T47D (cell line): ENCODE measurements around the gene JMJD1C.
A peak's percentile ranks its signal among the peaks of the same experiment; 100 is the strongest.

Experiments used
- DNase-seq, 2 experiments: peaks; one replicate each; pipeline versions ENCODE4 v3.0.0 to v3.0.0-alpha.2; 2011 to 2012; ENCODE audit warnings: low read depth in 1 of 2, low spot score in 1 of 2
- JUND ChIP-seq: IDR thresholded peaks from 2 replicates; pipeline ENCODE4 v1.6.1; 2012; ENCODE audit warnings: low read depth
- in situ Hi-C: cut with HindIII; loops from 2 replicates; pipeline ENCODE4 v1.10.0; 2016; ENCODE audit warnings: low sequenced_read_pairs, low pct_unique_long_range_greater_than_20kb

JMJD1C gene

DNA sequence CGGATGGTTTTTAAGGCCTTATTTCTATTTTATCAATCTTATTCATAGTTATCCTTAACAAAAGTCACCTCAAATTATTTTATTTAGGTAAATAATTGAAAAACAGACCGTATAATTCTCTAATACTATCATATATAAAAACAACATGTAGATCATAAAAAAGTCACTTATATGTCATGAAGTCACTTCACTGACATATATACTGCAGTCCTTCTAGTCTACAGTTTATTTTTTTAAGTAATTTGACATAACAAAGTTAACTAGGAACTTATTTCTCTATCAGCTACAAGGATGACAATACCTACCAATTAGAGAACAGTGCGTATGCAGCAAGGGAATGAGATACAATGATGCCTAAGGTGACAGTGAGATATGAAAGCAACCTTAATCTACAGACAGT is 26.2 kb downstream of the JMJD1C start:
- TF ChIP-seq JUND: no peak
- in situ Hi-C loops: no loop called here
- no peak for DNase-seq

- TF ChIP-seq JUND: no peak
- in situ Hi-C loops: no loop called here
Measured at GRCh38 chr10:63438506-63439498, 27.0 kb downstream of the JMJD1C start.

GRCh38 chr10:63437116-63437949 is 28.4 kb downstream of the JMJD1C start:
- TF ChIP-seq JUND: no peak
- in situ Hi-C loops: no loop called here
- DNase-seq: no peak

More at GRCh38 chr10:63438506-63439498, 27.0 kb downstream of the JMJD1C start:
- DNase-seq: no peak

GRCh38 chr10:63436225-63436624 is 29.6 kb downstream of the JMJD1C start:
- in situ Hi-C loops: no loop called here

DNA sequence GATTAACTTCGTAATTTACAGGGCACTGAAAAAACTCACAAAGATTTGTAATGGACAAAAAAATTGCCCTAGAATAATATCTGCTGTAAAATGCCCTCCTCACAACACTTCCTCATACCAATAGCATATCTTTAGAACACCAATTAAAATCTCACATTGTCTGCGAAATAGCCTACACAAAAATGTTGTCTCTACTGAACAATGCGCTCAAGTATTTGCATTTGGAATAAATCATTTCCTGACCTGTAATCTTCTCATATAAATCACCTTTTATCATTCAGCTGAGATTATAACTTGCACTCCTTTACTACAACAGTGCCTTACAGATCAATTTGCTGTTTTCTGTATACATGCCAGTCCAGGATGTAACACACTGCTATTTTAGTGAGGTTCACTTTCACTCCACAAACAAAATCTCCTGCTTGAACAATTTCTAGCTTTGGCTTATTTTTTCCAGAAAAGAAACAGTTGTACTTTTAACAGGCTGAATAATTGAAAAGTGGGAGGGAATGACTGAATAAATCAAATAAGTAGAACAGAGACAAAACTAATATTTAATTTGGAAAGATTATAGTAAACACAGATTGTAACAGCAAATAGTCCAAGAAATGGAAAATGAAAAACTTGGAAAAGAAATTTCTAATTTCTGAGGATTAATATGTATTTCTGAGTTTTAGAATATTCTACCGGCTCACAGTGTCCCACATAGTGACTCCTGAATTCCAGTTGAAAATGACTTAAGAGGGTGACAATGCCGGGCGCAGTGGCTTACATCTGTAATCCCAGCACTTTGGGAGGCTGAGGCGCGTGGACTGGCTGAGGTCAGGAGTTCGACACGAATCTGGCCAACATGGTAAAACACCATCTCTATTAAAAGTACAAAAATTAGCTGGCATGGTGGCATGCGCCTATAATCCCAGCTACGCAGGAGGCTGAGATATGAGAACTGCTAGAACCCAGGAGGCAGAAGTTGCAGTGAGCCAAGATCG is 30.6 kb downstream of the JMJD1C start:
- in situ Hi-C loops: no loop called here
- TF ChIP-seq JUND: no peak
- no peak for DNase-seq

More at GRCh38 chr10:63436225-63436624, 29.6 kb downstream of the JMJD1C start:
- no peak for TF ChIP-seq JUND
- no peak for DNase-seq

DNA sequence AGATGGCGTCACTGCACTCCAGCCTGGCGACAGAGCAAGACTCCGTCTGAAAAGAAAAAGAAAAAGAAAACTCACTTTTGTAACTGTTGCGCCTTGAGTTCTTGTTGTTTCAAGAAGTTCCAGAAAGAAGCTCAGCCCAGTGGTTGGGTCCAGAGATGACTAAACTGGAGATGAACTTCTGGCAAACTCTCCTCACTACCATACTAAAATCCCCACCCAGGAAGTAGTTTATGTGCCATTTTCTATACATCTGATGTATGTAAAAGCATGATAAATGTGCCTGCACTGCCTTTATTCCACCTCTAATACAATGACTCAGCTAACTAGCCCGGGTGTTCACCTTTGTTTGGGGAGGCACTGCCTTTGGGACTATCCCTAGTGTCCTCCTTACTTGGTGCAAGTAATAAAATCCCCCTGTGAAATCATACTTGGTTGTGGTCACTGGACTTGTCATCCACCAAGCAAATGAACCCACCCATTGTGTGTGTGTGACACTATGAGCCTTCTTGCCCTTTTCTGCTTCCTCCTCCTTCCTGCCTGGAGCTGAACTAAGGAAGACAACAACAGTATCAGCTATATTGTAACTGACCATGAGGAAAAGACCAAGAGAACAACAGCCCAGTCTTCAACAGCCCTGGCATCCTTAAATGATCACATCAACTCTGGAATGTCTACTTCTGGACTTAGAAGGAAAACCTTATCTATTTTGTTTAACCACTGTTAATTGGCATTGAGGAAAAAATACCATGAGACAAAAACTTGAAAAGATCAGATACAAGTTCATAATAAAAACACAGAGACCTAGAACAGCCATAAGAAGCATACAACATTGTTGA is 33.6 kb downstream of the JMJD1C start:
- no peak for TF ChIP-seq JUND
- in situ Hi-C loops: no loop called here
- no peak for DNase-seq

- no peak for TF ChIP-seq JUND
- DNase-seq: no peak
- in situ Hi-C loops: no loop called here
Measured at GRCh38 chr10:63430999-63431356, 34.8 kb downstream of the JMJD1C start.

DNA sequence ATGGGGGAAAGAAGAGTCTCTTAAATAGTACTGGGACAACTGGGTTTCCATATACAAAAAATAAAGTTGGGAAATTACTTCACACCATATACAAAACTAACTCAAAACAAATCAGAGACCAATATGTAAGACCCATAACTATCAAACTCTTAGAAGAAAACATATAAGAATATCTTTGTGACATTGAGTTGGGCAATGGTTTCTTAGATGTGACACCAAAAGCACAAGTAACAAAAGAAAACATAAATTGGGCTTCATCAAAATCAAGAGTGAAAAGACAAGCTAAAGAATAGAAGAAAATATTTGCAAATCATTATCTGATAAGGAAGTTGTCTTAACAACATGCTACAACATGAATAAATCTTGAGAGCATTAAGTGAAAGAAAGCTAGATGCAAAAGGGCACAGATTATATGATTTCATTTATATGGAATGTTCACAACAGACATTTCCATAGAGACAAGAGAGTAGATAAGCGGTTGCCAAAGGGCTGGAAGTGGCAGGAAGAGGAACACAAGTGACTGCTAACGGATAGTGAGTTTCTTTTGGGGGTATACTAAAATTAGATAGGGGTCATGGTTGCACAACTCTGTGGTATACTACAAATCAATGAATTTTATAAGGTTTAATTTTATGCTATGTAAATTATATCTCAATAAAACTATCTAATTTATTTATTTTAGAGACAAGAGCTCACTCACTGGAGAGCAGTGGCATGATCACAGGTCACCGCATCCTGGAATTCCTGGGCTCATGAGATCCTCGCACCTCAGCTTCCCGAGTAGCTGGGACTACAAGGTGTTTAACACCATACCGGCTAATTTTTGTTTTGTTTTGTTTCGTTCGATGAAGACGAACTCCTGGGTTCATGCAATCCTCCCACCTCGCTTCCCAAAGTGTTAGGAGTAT is 35.4 kb downstream of the JMJD1C start:
- in situ Hi-C loops: no loop called here
- DNase-seq: peak in 1 of 2 experiments; percentile 22
- TF ChIP-seq JUND: no peak

DNA sequence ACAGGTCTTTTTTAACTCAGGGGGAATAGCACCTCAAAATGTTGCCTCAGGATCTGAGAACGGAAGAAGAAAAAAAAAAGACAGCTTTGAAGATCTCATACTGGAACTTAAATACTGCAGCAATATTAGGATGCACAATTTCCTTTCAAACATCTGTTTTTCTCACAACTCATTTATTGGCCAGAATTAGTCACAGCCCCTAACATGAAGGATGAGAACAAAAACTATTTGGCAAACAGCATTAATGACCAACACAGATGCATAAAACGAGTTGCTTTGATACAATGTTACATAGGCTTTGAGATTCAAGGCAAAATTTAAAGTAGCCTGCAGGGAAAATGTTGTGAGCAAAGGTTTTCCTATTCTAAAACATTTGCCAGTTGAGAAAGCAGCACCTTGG is 36.5 kb downstream of the JMJD1C start:
- in situ Hi-C loops: no loop called here
- TF ChIP-seq JUND: no peak
- DNase-seq: no peak

GRCh38 chr10:63427013-63427412 is 38.8 kb downstream of the JMJD1C start:
- DNase-seq: no peak
- in situ Hi-C loops: no loop called here
- no peak for TF ChIP-seq JUND
